Activated T-cell treated with anti-CD3 and anti-CD28 coated beads for 4 hours (primary cell): ENCODE data around the gene RITA1.
A peak's percentile ranks its signal among the peaks of the same experiment; 100 is the strongest.

Experiments used
- DNase-seq: peaks from one replicate; pipeline ENCODE4 v3.0.0-alpha.2; 2020

RITA1 gene

DNA sequence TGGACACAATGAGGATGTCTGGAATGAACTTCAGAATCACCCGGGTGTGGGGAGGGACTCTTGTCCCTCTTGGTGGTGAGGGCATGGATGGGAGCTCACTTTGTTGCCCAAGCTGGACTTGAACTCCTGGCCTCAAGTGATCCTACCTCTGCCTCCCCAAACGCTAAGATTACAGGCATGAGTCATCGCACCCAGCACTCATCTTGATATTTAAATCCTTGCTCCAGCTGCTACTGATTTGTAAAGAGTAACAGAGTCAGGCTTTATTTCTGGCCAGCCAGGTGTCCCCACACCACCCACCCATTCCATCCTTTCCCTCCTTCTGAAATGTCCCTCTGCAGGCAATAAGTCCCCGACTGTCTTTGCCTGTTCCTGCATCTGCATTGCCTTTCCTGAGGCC, 5.2 kb upstream of the RITA1 start:
- no peak for DNase-seq

DNA sequence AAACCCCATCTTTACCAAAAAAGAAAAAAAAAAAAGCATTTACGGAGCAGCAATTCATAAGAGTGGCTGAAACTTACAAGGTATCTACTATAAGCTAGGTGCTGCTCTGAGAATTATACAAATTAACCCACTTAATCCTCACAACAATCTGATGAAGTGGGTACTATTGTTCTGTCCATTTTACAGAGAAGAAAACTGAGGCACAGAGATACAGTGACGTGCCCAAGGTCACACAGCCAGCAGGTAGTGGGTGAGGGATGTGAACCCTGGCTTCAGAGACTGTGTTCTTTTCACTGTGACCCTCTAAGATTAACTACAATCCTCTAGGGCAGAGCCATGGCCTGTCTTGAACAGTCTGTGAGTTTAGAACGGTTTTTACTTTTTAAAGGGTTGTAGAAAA, 3.5 kb upstream of the RITA1 start:
- DNase-seq: no peak

DNA sequence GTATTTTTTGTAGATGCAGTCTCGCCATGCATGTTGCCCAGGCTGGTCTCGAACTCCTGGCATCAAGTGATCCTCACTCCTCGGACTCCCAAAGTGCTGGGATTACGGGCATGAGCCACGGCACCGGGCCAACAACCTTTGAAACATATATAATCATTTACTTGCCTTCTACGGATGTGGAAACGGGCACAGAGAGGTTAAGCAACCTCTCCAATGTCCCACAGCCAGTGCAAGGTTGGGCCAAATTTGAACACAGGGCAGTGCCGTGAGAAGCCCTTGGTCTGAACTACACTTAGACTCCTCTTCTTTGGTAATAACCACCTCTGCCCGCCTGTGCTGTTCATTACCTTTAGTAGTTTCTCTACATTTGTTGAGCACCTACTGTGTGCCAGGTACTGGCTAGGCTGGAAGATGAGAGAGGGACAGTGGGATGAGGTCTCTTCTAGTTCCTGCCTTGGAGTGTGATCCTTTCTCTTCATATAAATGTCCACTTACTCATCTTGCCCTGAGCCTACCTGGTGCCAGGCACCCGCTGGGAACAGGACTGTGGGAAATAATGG, 2.4 kb upstream of the RITA1 start:
- no peak for DNase-seq

DNA sequence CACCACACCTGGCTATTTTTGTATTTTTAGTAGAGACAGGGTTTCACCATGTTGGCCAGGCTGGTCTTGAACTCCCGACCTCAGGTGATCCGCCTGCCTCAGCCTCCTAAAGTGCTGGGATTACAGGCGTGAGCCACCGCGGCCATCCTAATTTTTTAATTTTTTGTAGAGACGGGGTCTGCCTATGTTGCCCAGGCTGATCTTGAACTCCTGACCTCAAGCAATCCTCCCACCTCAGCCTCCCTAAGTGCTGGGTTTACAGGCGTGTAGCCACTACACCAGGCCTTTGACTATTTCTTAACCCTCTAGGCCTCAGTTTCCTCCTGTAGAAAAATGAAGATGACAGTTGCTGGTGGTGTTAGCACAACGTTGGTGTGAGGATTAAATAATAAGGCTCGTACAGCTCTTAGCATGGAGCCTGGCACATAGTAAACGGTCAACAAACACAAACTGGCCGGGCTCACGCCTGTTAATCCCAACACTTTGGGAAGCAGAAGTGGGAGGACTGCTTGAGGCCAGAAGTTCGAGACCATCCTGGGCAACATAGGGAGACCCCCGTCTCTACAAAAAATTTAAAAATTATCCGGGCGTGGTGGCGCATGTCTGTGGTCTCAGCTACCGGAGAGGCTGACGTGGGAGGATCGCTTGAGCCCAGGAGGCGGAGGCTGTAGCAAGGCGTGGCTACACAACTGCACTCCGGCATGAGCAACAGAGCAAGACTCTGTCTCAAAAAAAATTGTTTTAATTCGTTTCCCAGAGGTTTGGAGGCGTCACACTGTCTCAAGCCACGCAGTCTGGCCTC, 1.2 kb upstream of the RITA1 start:
- DNase-seq: no peak

DNA sequence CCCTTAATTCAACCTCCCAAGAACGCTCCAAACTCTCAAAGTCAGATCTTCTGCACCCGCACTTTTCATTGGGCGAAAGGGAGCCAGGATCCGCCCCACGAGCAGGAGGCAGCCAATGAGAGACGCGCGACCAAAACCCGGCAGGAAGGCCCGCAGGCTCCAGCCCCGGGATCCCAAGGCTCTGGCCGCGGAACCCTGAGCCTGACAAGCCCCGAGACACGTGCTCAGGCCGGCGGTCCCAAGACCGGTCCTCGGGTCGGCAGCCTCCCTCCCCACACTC, 681 bp upstream of the RITA1 start:
- peak; percentile 74 for DNase-seq

DNA sequence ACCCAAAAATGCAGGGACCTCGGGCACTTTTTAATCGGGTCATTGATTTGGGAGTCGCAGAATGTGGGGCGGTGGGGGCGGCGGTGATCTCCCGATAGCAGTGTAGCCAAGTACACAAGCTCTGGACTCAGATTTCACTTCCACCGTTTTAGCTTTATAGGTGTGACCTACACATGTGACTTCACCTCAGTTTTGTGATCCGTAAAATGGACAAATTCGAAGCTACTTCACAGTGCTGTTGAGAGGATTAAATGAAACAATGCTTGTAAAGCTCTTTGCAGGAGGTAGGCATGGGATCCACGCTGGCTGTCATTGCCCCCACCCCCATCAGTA, 478 bp downstream of the RITA1 start:
- no peak for DNase-seq

DNA sequence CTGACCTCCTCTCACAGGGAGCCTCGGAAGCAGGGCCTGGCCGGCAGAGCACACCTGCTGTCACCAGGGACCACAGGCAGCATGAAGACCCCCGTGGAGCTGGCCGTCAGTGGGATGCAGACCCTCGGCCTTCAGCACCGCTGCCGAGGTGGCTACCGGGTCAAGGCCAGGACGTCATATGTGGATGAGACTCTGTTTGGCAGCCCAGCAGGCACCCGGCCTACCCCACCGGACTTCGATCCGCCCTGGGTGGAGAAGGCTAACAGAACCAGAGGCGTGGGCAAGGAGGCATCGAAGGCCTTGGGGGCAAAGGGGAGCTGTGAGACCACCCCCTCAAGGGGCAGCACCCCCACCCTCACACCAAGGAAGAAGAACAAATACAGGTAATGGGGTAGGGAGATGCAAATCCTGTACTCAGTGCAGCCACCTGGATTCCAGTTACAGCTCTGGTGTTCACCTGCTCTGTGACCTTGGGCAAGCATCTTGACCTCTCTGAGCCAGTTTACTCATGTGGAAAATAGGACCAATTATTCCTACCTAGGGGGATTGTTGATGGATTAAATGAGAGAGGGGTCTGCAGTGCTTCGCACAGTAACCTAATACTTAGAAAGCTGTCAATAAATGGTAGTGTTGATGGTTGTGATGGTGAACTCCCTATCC, 1.3 kb downstream of the RITA1 start:
- DNase-seq: no peak

DNA sequence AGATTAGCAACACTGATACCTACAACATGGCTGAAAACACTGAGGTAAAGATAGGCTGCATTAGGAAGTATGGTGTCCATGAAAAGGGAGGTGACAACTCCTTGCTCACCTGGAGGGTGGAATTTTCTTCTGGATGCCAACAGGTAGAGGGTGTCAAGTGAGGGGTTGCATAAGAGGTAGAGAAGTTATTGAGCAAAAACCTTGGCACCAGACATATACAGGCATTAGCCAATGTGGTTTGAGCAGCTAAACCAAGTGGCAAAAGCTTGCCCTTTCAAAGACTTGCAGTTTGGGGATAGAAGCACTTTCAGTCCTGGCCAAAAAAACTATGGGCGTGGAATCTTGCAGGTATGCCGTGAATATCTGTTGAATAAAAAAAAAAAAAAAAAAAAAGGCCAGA, 3.8 kb downstream of the RITA1 start:
- no peak for DNase-seq

DNA sequence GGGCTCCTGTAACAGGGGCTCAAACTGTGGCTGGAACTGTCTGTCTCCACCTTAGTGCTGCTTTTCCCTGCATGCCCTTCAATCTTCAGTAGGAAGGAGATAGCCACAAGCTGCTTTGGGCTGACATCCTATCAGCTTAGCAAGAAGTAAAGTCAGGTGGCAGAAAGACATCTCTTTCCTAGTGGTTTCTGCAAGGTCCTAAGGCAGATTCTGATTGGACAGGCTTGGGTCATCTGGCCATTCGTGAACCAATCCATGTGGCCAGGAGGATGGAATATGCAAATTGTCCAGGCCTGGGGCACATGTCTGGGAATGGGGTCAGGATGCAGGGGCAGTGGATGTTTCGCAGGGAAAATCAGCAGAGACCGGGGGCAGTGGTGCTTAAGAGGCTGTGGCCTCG, 5.2 kb downstream of the RITA1 start:
- DNase-seq: no peak

DNA sequence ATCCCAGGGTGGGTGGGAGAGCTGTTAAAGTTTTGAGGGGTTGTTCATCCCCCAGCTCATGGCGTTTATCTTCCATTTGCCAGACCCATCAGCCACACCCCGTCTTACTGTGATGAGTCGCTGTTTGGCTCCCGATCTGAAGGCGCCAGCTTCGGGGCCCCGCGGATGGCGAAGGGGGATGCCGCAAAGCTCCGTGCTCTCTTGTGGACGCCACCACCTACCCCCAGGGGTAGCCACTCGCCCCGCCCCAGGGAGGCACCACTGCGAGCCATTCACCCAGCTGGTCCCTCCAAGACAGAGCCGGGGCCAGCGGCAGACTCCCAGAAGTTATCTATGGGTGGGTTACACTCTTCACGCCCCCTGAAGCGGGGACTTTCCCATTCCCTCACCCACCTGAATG, 5.7 kb downstream of the RITA1 start:
- no peak for DNase-seq

DNA sequence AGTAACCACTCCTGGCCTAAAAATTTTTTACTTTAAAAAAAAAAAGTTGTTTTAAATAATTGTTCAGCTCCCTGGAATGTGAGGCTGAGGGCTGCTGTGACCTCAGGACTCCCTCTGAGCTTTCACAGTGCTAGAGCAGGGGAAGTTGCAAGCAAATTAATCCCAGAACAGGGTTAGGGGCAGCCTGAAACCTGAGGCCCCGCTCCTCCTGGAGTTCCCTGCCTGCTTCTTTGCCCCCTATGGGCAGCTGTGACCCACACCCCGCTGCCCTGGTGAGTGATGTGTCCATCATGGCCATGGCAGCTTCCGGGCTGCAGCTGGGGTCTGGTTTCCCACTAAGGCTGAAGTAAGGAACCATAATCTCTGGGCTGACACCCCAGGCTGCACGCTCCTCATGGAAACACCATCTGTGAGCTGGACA, 9.5 kb downstream of the RITA1 start:
- DNase-seq: no peak

DNA sequence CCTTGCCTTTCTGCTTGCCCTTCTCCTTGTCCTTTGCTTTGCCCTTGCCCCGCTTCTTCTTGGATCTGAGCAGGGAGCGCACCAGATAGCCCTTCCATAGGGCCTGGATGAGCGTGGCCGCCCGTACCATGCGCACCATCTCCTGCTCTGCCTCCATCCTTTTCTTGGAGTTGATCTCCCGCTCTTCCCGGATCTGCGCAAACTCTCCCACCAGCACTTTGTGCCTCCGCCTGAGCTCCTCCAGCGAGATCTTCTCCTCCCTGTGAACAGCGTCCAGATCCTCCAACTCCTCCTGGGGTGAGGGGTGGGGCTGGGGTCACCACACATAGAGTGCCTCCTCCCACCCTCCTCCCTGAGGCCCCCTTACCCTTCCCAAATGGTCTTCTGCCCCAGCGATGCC, 10.1 kb downstream of the RITA1 start:
- DNase-seq: no peak

DNA sequence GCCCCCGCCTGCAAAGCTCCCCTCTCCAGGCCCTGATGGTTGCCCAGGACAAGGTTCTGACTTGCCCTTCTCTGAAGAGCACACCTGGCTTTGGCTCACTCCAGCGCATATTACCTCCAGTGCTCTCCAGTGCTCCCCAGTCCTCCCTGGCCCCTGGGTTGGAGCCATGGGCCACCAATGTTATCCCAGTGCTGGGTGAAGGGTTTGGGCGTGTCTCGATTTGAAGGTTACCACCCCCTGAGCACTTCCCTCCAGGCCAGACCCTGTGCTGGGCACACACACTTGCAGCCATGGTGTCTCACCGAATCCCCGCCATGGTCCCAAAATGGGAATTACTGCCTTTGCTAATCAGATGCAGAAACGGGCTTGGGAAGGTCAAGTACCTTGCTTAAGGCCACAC, 11.1 kb downstream of the RITA1 start:
- DNase-seq: no peak

DNA sequence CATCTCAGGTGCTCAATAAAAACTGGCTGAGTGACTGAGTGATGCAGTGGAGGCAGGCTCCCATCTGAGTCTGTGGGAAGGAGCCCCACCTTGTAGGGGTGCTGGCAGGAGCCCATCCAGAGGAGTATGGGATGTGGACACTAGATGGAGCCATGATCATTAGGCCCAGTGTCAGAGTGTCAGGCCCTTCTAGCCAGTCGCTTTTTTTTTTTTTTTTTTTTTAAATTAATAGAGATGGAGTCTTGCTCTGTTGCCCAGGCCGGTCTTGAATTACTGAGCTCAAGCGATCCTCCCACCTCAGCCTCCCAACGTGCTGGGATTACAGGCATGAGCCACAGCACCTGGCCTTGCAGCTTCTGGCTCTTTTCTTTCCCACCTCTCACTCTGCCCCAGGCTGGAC, 11.5 kb downstream of the RITA1 start:
- peak; percentile 18 for DNase-seq

DNA sequence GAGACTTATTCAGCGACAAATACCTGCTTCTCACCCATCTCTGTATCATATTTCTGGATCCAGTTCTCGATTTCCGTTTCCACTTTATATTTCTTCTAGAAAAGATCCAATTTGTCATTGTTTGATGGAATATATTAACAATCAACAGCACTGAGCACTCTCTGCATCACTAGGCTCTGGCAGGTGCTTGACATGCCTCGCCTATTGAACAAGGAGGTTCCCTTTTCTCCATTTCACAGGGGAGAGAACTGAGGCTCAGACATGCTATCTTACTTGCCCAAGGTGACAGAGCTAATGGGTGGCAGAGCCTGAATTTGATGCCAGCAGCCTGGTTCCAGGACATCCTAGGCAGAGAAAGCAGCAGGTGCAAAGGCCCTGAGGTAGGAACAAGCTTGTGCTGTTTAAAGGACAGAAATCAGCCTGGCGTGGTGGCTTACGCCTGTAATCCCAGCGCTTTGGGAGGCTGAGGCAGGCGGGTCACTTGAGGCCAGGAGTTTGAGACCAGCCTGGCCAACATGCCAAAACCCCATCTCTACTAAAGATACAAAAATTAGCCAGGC, 12.1 kb downstream of the RITA1 start:
- no peak for DNase-seq

DNA sequence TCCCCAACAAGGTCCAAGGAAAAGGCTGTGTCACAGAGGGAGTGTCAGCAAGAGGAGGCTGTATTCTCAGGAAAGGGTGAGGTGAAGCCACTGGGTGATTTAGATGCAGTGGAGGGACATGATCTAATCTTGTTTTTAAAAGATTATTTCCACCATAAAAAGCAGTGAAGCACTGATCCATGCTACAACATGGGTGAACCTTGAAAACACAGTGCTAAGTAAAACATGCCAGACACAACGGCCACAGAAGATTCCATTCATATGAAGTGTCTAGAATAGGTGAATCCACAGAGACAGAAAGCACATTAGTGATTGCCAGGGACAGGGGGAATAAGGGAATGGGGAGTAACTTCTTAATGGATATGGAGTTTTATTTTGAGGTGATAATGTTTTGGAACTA, 12.8 kb downstream of the RITA1 start:
- DNase-seq: no peak

DNA sequence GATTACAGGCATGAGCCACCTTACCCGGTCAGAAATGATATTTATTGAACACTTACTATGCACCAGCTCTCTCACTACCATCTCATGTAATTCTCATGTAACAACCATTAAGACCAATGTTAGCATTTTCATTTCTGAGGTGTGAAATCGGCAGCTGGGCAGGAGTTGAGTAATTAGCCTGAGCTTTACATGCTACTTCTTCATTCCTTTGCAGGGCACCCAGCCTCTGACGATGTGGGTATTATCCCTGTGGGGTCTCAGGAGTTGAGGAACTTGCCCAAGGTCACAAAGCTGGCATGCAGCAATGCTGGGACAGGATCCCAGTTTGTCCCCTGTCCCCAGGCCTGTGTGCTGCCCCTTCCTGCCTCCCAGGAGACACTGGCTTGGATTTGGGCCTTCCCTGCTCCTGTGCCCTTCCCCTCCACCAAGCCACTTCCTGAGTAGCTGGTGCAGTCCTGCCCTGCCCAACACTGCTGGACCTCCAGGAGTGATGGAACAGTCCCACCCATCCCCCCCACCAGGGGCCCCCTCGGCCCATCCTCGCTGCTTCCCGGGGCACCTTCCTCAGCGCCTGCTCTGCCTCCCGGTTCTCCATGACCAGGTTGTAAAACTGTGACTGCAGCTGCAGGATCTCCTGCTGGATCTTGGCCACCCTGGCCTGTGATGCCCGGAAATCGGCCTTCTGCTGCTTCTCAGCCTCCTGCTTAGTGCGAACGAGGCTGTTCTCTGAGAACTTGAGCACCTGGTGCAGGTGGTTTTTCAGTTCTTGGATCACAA, 14.7 kb downstream of the RITA1 start:
- DNase-seq: no peak

DNA sequence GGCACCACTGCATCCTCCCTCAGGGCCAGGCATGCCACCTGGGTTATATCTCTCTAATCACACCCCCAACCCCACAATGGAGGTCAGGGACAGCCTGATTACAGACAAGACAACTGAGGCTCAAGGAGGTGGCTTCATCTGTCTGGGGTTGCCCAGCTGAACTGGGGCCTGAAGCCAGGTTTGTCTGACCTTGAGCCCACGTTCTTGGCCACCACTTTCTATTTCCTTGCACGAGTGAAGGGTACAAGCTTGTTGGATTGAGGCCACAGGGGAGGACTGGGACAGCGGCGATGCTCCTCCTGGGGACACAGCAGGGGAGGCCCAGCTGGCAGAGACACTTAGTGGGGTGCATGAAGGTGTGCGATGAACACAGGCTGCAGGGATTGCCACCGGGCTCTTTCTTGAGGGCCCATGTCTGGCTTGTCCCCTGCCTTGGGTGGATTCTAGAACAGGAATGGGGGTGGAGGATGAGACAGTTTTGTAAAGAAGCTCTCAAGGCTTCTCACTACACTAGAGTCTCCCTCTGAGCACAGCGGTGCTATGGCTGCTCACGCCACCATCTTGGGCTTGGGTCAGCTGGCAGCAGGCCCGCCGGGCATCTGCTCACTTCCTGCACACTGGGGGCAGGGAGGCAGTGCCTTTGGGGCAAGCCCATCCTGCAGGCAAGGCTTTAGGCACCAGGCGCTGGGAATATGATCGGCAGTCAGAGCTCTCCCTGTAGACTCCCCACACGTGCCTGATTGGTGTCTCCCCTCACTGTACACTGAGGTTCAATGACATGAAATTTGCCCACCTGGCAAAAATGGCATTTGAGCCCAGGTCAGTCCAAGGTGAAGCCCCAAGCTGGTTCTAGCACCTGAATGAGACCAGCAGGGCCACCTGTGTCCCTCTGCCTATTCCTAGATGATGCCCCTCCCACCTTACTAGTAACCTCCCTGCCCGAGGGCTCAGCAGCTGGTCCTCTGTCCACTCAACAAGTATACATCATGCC, 16.0 kb downstream of the RITA1 start:
- DNase-seq: no peak

DNA sequence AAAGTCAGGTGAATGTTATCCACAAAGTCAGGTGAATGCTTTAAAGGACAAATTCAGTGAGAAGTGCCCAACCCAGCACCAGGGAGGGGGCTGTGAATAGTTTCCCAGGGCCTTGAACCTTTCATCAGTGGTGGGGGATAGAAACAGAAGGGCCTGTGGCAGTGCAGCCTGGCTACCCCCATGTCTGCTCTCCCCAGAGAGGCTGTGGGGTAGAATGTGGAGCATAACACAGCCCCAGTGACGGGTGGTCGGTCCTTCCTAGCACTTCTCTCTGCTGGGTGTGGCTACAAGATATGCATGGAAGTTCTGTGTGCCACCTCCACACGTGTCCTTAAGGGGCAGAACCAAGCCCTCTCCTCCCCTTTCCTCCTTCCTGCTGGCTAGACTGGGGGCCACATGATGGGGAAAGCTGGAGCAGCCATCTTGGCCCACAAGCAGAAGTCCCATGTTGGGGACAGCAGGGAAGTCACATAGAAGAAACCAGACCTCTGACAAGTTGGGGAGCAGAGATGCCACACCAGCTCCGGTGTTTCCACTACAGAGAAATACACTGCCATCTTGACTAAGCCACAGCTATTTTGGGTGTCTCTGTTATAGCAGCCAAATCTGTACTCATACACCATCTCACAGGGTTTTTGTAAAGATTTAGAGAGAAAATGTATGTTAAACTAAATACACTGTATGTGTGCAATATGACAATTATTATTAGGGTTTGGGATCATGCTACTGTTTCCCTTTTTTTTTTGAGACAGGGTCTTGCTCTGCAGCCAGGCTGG, 17.0 kb downstream of the RITA1 start:
- no peak for DNase-seq

DNA sequence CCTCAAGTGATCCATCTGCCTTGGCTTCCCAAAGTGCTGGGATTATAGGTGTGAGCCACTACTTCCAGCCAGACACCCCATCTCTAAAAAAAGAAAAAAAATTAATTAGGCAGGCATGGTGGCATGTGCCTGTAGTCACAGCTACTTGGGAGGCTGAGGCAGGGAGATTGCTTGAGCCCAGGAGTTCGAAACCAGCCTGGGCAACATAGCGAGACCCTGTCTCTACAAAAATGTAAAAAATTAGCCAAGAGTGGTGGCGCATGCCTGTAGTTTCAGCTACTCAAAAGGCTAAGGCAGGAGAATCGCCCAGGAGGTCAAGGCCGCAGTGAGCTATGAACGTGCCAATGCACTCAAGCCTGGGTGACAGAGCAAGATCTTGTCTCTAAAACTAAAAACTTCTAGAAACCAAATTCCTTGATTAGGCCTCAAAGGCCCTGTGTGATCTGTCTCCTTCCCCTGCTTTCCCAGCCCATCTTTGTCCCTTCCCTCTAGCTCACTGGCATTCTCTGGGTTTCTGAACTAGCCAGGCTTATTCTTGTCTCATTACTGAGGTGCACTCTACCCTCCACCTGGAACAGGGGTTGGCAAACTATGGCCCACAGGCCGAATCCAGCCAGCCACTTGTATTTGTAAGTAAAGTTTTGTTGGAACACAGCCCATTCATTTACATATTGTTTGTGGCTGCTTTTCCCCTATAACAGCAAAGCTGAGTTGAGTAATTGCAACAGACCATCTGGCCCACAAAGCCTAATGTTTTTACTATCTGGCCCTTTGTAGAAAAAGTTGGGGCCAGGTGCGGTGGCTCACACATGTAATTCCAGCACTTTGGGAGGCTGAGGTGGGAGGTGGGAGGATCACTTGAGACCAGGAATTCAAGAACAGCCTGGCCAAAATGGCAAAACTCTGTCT, 18.6 kb downstream of the RITA1 start:
- DNase-seq: no peak

DNA sequence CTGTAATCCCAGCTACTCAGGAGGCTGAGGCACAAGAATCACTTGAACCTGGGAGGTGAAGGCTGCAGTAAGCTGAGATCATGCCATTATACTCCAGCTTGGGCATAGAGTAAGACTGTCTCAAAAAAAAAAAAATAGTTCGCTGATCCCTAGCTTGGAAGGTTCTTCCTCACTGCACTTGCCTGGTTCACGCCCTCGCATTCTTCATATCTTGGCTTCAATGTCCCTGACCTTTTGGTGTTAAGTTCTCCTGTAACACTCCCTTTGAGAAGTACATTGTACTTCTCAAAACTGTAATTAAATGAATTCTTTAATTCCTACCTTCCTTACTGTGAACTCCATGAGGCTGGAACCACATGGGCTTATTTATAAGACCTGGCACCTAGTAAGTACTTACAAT, 19.3 kb downstream of the RITA1 start:
- no peak for DNase-seq
